Vagina (tissue), 2 donors: ENCODE measurements around the gene ALK.

Experiments
- CTCF ChIP-seq, 3 experiments: fragments of 450-650 bp in 2 of 3; fragments of 200-600 bp in 1 of 3; sonication (generic) in 1 of 3; IDR thresholded peaks; one replicate each; pipeline ENCODE4 v1.5.1; 2017 to 2019; ENCODE audit warnings: antibody characterized with exemption in 3 of 3, mild to moderate bottlenecking in 2 of 3, moderate library complexity in 2 of 3
- POLR2A ChIP-seq, 2 donors: fragments of 450-650 bp; IDR thresholded peaks; one replicate each; pipeline ENCODE4 v1.6.1; 2017; ENCODE audit warnings: antibody characterized with exemption in 2 of 2, mild to moderate bottlenecking in 2 of 2, moderate library complexity in 2 of 2

- no peak for TF ChIP-seq POLR2A (IDR thresholded peaks at IDR 0.05)
- no peak for TF ChIP-seq CTCF (IDR thresholded peaks at IDR 0.05)
These were observed 551.2 kb downstream of the ALK start for GRCh38 chr2:29370173-29370572.
